ENCODE data around the gene TMEM97. TPM values are rescaled to one million over a fixed set of nuclear protein-coding genes. Genes with fewer than 3 reads are reported as not detected.

TMEM97 gene
- total RNA-seq, 1 donor from 2014 or later = 28.5 TPM

DNA sequence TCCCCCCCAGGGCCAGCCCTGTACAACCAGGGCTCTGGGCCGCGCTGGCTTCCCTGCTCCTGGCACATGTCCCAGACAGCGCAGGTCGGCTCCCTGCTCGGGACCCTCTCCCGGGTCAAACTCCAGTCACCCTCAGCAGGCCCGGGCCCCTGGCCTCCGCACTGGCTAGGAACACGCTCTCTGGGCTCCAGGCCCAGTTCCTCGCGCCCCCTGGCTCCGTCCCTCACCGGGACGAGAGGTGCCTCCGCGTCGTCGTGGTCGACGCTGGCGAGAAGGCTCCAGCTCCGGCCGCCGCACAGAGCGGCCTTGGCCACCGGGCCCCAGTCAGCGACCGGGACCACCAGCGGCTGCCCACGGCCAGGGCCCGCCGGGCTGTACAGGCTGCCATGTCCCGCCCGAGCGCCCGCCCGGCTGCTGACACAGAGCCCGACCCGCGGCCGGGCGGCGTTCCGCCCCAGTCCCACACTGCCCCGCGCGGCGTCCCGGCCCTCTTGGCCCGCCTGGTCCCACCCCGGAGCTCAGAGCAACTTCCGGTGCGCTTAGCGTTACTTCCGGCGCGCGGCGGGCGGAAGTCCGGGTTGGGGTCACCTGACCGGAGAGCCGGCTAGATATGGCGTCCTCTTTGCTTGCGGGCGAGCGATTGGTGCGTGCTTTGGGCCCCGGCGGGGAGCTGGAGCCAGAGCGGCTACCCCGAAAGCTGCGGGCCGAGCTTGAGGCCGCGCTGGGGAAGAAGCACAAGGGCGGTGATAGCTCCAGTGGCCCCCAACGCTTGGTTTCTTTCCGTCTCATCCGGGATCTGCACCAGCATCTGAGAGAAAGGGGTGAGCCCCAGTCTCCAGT, 38.3 kb downstream of the TMEM97 start, which contains the start of gene POLDIP2:
POLDIP2 (minus strand) TSS at position 467 of the 840 bp plus-strand sequence; CDS start at position 388, 79 bp downstream.
- TF ChIP-seq, protein P1, sequence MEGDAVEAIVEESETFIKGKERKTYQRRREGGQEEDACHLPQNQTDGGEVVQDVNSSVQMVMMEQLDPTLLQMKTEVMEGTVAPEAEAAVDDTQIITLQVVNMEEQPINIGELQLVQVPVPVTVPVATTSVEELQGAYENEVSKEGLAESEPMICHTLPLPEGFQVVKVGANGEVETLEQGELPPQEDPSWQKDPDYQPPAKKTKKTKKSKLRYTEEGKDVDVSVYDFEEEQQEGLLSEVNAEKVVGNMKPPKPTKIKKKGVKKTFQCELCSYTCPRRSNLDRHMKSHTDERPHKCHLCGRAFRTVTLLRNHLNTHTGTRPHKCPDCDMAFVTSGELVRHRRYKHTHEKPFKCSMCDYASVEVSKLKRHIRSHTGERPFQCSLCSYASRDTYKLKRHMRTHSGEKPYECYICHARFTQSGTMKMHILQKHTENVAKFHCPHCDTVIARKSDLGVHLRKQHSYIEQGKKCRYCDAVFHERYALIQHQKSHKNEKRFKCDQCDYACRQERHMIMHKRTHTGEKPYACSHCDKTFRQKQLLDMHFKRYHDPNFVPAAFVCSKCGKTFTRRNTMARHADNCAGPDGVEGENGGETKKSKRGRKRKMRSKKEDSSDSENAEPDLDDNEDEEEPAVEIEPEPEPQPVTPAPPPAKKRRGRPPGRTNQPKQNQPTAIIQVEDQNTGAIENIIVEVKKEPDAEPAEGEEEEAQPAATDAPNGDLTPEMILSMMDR (conservative IDR thresholded peaks at IDR 0.05; ENCODE audit: low read depth, low read length) = no peak
- DNase-seq (ENCODE audit: low read depth) = no peak
- peak within 1 kb of the TSS; percentile 91 for H3K4me3 ChIP-seq (ENCODE audit: low read depth, low read length)

DNA sequence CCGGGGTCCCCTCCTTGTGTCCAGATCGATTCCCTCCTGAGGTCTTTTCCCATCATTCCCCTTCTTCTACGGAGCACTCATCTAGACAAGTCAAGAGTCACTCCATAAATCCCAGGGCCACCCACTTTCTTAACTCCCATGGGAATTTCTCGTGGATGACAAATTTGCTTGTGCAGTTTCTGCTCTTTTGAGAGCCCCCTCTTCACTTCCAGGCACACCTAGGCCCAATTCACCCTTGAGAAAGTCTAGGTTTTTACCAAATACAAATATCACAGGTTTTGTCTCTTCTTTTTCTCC, 38.8 kb downstream of the TMEM97 start:
- TF ChIP-seq, protein P1 (conservative IDR thresholded peaks at IDR 0.05; ENCODE audit: low read depth, low read length) = no peak
- H3K4me3 ChIP-seq (ENCODE audit: low read depth, low read length) = peak overlapping the region; percentile 91
- DNase-seq (ENCODE audit: low read depth) = no peak

DNA sequence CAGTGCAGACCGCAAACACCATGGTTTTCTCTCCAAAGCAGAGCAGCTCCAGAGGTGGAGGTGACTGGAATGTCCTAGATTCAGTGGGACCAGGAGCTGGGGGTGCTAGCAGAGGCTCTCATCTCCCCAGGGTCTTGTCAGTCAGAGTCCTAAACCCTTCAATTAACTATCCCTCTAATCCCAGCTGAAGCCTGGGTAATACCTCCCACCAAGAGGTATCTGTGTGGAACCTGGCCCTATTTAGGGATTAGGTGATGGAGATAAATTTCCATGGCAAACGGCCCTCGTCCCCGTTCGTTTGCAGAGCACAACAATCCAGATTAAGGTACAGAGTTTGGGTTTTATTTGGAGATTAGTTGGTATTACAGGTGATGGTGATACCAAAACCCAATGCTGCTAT, 44.2 kb downstream of the TMEM97 start:
- H3K4me3 ChIP-seq (ENCODE audit: low read depth, low read length) = no peak overlapping the region
- no peak for DNase-seq (ENCODE audit: low read depth)
- TF ChIP-seq, protein P1 (conservative IDR thresholded peaks at IDR 0.05; ENCODE audit: low read depth, low read length) = no peak

DNA sequence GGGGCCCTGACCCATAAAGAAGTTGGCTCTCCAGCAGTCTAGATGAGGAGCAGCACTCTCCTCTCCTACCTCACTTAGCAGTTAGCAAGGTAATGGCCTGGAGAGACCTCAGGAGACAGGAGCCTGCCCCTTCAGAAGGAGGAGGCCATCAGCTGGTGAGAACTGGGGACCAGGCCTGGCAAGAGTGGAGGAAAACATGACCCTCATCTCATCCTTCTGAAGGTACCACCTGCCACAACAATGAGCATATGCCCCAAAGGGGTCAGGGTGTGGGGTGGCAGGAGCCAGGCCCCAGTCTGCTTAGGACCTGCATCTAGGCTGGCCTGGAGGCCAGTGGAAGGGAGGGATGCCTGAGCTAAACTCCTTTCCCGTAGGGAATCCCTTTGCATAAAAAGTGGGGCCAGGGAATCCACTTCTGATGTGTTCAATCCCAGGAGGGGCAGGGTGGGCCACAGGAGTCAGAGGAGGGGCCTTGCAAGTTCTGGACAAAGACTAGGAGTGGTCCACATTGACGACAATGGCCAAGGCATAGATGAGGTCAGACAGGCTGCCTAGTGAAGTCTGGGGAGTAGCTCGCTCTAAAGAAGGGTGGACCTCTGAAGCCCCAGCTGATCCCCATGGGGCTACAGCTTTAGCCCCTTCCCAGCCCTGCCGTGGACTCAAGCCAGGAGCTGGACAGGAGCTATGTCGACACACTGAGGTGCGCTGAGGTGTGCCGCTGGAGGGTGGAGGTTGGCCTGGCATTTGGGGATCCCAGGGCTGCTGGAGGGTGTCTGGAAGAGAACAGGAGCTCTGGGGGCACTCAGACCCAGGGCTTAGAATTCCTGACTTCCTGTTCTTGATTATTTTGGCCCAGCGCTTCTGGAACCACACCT, 45.0 kb downstream of the TMEM97 start:
- no peak for DNase-seq (ENCODE audit: low read depth)
- TF ChIP-seq, protein P1 (conservative IDR thresholded peaks at IDR 0.05; ENCODE audit: low read depth, low read length) = no peak
- no peak overlapping the region for H3K4me3 ChIP-seq (ENCODE audit: low read depth, low read length)

DNA sequence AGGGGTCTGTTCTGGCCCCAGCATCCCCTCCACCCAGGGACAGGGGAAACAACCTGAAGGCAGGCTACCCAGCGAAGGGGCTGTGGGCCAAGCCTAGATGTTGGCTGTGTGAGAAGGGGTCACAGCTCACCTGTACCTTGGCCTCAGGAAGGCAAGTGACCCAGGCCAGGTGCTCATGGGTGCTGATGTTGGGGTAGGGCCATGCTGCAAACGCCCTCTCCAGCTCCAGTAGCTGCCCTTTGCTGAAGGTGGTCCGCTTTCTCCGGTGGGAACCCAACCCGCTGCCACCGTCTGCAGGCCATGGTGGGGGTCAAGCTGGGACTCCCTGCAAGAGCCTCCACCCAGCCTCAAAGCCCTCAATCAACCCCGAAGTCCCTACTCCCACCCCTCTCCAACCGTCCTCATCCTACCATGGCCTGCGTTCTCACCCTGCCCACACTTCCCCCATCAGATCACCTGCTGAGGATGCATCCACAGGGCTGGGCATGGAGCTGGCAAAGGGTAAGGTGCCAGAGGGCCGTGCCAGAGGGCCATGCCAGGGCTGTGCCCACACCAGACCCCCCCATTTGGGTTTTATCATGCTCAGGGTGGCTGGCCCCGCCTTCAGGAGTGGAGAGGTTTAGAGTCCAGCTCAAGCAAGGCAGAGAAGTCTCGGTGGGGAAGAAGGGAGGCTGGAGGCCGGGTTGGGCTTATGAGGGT, 45.8 kb downstream of the TMEM97 start, which contains the start of gene SEBOX:
SEBOX (minus strand) TSS at position 535 of the 699 bp plus-strand sequence; CDS start at position 487, 48 bp downstream.
- TF ChIP-seq, protein P1 (conservative IDR thresholded peaks at IDR 0.05; ENCODE audit: low read depth, low read length) = no peak
- no peak for DNase-seq (ENCODE audit: low read depth)
- H3K4me3 ChIP-seq (ENCODE audit: low read depth, low read length) = no peak within 1 kb of the TSS

DNA sequence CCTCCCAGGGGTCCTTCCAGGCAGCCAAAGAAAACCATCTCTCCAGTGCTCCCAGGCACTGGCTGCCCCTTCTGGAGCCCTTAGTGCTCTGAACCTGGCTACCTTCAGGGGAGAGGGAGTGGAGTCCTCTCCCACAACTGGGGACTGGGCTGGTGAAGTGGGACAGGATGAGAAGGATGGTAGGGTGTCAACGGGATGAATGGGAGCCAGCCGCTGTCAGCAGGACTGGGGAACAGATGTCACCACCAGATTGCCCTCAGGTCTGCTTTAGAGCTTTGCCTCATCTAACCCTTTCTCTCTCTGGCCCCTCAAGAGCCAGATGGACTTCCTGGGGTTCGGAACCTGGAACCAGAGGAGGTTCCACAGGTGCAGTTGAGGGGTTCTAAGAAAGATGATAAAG, 46.5 kb downstream of the TMEM97 start:
- DNase-seq (ENCODE audit: low read depth) = no peak
- no peak overlapping the region for H3K4me3 ChIP-seq (ENCODE audit: low read depth, low read length)
- TF ChIP-seq, protein P1 (conservative IDR thresholded peaks at IDR 0.05; ENCODE audit: low read depth, low read length) = no peak
